SK-MEL-5 (cell line): ENCODE measurements around the gene ZNF207. TPM values are rescaled to one million over a fixed set of nuclear protein-coding genes. Genes with fewer than 3 reads are reported as not detected.
"Not testable (repeated sequence)": the region's sequence is repeated elsewhere in the genome, so short reads cannot be mapped to it uniquely, and the experiment has no call there.

Experiments used
- DNase-seq: peaks from one replicate; pipeline ENCODE4 v3.0.0-alpha.2; 2016; ENCODE audit warnings: low read depth, low spot score
- in situ Hi-C: cut with HindIII; loops from 2 replicates; pipeline ENCODE4 v1.10.0; 2016; ENCODE audit warnings: low sequenced_read_pairs, high pct_unique_total_duplicates, low pct_unique_long_range_greater_than_20kb
- total RNA-seq: library from RNA; depleted of rRNA; stranded (reverse); fragments of >200 nt; shearing (Covaris generic); gene quantifications from 2 replicates; pipeline ENCODE4 v1.2.3, GENCODE V29; 2014

Gene ZNF207
- total RNA-seq, 1 experiment from 2014 or later, result 164 TPM

DNA sequence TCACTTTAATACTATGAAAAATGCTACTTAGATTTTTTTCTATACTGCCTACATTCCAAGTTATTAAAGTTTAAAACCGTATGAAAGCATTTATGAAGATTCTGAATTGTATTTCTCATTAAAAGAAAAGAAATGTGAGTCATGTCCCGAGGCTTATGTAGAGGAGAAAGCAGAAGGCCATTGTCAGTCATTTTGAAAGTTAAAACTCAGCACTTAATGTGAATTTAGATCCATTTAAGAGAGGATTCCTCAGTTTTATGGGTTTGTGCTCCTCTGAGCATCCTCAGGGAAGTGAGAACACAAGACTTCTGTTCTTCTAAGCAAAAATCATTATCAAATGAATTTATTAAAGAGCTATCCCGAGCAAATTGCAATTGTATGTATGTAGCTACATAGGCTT, 19.8 kb upstream of the ZNF207 start:
- in situ Hi-C loops, result no loop called here
- no peak for DNase-seq

DNA sequence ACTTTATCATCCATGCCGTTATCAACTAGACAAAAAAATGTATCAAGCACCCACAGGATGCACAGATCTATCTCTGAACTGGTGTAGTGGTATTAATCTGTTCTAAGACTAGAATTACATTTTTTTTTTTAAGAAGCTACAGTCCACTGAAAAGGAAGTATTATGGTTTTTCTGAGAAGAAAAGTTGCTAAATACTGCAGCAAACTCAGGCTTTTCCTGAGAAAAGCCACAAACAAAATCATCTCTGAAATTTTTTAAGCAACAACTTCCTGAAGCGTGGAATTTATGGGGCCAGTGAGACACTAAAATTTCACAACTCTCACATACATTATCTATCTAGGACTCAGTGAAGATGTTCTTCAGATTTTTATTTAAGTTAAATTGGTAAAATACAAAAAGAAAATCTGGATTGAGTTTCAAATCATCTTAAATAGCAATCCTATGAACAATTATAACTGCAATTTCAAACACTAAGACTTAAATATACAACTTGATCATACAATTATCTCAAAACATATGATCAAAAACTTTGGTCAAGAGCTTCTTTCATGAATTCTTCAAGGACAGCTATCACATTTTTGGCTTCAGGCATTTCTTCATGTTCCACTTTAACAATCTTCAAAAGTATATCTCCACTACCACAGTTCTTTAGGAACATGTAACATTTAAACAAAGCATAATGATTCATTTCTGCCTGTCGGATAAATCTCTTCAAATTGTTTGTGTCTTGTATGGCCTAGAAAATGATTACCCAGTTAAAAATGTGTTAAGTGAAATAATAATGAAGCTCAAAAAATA, 18.5 kb upstream of the ZNF207 start:
- in situ Hi-C loops, result no loop called here

DNA sequence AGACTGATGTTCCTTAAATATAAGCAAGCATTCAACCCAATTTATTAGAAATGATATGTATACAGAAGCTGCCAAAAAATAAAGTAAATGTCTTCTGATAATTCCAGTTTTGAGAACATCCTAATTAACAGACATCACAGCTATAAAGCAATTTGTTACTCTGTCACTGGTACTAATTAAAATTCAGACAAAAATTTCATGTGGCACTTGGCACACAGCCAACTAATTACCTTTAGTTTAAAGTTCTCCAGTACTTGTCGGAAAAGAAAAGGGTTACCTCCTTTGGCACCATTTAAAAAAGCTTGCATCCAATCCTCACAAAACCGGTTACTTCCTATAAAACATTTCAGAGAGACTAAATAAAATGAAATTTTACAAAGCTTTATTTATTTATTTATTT, 16.8 kb upstream of the ZNF207 start:
- in situ Hi-C loops, result no loop called here
- DNase-seq, result no peak

More for the DNA sequence above, 18.5 kb upstream of the ZNF207 start:
- peak; percentile 74 for DNase-seq

DNA sequence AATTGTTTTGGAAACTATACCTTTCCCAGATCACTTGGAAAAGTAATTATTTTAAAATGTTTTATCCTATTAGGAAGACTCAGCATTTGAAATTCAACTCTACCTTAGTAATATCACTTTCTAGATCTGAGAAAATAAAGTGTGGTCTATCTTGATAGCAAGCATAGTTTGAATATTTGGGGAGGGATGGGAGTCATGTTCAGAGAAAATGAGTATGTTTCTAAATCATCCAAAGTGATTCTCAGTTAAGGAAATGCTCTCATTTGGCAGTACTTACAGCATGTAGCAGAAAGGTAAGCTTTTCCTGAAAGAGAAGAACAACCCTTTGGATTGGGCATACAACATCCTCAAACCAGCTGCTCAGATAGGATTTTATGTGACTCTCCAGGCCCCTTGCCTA, 14.9 kb upstream of the ZNF207 start:
- in situ Hi-C loops, result no loop called here
- no peak for DNase-seq

DNA sequence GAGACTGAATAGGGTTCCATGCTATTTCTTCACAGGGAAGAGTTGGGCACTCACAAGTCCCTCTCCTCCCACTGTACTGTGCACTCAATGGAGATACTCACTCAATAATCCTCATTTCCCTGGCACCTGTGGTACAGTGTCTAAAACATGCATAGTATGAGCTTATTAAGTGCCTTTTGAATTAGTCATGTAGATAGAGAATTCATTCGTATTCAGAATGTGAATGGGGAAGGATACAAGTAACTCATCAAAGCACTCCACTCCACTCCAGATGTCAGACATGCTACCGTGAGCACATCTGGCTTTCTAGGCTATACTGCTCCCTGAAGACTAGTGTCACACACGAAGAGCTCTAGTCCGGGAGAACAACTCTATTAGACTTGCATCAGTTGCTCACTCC, 14.3 kb upstream of the ZNF207 start:
- in situ Hi-C loops, result no loop called here
- DNase-seq, result no peak

DNA sequence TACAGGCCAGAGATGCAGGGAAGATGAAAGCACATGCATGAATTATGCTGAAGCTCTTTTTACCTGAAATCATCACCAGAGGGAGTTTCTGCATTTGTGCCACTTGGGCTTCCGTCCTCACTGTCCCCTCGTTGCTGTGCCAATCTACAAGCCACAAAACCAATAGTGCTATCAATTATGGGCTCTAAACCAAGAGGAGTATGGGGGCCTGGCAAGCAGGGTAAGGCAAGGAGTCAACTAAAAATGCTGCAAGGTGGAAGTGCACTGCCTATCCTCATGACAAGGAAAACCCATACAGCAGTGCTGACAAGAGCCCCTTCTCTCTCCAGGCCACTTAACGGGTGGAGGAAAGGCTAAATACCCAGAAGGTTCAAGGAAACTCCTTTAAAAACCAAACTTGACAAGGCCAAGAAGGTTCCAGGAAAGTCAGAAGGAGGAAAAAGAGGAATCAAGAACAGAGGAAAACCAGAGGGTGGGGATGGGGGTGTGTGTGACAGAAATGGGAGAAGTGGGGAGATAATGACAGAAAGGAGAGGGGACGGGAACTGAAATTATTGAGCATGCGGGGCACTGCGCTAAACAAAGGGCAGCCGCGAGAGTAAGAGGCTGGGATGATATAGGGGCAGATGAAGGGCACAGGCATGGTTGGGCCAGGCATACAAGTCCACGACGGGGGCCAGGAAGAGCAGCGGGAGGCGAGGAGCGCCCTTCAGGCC, 8.7 kb upstream of the ZNF207 start:
- in situ Hi-C loops, result no loop called here
- DNase-seq, result no peak

DNA sequence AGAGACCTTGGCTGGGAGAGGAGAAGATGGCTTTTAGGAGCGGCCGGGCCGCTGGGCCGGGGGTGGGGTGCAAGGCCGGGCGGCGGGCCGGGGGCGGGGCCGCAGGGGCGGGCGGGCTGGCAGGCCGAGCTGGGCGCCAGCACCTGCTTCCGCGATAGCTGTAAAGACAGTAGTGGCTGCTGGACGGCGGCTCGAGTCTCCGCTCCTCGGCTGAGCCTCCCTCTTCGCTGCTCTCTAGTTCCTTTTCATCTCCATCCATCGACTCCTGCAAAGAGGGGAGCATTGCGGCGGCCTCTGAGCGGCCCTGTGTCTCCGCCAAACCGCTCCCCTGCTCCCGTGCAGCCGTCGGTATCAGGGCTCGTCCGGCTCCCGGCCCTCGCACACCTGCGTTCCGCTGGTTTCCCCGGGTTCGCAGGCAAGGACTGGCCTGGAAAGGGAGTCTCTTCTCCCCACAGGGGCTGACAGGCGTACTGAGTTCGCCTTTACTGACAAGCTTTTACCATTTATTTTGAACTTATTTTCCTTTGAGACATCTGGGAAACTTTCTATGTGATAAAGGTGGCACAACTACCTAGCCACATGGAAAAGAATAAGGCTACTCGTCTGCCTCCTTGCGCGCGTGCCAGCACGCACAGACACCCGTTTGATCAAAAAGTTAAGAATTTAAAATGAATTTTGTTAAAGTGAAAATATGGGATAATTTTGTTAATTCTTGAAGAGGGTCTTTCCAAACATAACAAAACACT, 7.9 kb upstream of the ZNF207 start, which contains the start of gene C17orf75:
Gene C17orf75, minus strand, starts transcription at position 317 of the 746 bp plus-strand sequence. Its CDS starts 34 bp downstream, at position 283.
- peak; percentile 69 for DNase-seq
- in situ Hi-C loops, result no loop called here

DNA sequence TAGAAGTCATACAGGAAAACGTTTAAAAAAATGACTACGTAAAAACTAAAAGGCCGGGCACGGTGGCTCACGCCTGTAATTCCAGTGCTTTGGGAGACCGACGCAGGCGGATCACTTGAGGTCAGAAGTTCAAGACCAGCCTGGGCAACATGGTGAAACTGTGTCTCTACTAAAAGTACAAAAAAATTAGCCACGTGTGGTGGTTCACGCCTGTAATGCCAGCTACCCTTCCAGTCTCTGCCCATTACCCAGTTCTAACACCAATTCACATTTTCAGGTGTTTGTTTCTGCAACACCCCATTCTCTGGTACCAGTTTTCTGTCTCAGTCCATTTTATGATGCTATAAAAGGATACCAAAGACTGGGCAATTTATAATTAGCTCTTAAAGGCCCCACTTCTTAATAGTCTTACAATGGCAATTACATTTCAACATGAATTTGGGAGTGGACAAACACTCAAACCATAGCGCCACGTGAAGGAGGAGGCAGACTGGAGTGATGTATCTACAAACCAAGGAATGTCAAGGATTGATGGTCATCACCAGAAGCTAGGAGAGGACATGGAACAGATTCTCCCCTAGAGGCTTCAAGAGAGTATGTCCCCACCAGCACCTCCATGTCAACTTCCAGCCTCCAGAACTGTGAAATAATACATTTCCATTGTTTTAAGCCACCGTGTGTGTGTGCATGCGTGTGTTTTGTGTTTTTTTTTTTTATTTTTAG, 7.2 kb upstream of the ZNF207 start:
- in situ Hi-C loops, result no loop called here
- no peak for DNase-seq

DNA sequence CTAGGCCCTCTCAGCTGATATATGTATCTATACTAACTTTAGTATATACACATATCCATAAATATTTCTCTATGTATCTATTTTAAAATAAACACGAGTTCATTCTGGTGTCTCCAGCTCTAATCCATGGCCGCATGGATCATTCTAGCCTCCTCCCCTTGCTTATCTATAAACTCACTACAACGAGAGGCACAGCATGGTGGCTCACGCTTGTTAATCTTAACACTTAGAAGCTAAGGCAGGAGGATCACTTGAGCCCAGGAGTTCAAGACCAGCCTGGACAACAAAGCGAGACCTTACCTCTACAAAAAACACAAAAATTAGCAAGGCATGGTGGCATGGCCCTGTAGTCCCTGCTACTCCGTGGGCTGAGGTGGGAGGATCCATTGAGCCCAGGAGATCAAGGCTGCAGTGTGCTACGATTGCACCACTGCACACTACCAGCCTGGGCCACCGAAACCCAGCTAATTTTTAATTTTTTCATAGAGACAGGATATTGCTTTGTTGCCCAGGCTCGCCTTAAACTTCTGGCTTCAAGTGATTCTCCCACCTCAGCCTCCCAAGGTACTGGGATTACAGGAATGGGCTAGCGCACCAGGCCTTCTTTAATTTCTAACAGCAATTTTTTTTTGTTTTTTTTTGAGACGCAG, 3.9 kb upstream of the ZNF207 start:
- DNase-seq, result no peak
- in situ Hi-C loops, result no loop called here

DNA sequence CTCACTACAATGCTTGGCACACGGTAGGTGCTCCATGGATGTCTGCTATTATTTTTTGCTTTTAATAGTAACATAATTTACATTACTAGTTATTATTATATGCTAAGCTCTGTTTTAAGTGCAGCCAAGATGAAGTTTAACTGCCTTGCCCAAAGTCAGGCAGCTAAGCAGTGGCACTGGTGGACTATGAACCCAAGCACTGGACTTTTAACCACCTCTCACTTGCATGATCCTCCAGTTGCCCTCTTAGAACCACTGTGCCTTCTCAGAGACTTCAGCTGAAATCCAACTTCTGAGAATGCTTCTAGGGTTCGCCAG, 1.5 kb upstream of the ZNF207 start:
- no peak for DNase-seq
- in situ Hi-C loops, result no loop called here

DNA sequence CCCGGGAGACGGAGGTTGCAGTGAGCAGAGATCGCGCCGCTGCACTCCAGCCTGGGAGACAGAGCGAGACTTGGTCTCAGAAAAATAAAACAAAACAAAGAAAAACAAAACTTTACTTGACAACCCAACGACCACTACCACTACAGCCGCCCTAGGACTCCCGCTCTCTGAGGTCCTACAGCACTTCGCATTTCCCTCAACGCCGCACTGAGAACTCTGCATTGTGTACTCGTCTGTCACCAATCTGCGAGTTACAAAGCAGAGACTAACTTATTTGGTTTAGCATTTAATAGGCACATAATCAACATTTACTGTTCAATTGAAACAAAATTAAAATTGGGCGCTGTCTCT, 479 bp upstream of the ZNF207 start:
- in situ Hi-C loops, result no loop called here
- DNase-seq, result no peak

DNA sequence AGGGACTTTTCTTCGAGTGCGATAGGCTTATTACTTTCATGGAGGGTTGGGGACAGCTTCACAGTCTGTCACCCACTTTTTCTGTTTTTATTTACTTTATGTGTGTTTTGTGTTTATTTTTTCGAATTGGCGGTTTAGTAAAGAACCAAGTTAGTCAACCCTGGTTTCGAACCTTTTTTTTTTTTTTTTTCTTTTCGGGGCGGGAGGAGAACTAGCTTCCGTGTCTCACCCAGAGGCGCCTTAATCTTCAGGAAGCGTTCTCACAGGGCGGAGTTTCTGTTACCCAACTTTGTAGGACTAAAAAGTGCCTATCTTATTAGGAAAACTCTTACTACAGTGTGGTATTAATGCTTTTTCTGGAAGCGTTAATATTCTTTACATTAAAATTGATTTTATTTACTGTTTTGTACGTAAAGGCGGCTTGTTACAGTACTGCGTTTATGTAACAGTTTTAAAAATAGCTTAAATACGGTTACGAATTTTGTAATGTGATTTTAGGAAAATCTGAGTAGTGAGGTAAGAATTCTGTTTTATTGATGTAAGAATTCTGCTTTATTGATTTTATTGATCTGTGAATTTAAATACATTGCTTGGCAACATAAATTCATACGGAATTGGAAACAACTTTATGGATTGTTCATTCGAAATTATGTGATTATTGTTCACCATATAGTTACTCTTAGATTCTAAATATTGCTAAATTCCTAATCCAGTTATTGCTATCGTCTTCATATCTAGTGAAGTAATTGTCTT, 885 bp downstream of the ZNF207 start:
- peak; percentile 69 for DNase-seq
- in situ Hi-C loops, result no loop called here

DNA sequence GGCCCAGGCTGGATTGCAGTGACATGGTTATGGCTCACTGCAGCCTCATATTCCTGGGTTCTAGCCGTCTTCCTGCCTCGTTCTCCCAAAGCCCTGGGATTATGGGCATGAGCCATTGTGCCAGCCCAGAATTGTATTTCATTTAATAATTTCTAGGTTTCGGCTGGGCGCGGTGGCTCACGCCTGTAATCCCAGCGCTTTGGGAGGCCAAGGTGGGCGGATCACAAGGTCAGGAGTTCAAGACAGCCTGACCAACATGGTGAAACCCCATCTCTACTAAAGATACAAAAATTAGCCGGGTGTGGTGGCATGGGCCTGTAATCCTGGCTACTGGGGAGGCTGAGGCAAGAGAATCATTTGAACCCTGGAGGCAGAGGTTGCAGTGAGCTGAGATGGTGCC, 2.8 kb downstream of the ZNF207 start:
- in situ Hi-C loops, DNase-seq: not testable (repeated sequence)

DNA sequence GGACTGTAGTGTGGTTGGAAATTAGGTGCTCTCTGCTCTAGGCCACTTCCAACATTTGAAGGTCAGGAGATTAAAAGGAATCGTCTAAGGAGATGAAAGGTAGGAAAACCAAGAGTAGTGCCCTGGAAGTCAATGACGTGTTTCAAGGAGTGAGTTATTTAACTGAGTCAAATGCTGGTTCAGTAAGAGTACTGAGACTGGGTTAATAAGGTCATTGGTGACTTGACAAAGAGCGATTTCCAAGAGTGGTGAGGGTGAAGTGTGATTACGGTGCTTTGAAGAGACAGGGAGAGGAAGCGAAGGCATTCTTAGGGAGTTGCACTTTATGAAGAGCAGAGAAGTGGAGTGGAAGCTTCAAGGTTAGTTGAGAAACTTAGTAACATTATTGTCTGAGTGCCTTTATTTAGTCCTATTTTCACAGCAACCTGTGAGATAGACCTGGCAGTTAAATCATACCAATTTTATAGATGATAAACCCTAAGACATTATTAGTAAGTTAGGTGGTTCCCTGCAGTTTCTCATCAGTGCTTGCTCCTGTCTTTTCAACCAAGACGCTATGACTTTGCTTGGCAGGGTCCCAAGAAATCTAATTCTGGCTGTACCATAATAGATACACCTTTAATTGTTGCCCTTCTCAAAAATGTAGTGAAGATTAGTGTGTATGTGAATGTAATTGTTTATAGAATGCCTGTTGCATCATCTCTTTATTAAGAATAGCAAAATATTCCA, 5.9 kb downstream of the ZNF207 start:
- no peak for DNase-seq
- in situ Hi-C loops, result no loop called here

DNA sequence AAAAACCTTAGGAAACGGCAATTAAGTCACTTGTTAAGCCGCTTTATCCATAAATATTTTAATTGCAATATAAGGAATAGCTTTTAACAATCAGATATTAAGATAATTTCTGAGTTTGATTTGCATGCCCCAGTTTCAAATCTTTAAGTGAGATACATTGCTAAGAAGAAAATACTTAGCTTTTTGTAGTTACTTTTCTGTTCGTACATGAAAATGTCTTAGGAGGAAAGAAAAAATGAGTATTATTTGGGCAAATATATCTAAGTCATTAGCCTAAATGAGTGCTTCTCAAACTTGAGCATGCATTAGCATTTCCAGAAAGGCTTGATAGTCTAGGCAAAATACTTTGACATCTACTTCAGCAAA, 6.4 kb downstream of the ZNF207 start:
- no peak for DNase-seq
- in situ Hi-C loops, result no loop called here

DNA sequence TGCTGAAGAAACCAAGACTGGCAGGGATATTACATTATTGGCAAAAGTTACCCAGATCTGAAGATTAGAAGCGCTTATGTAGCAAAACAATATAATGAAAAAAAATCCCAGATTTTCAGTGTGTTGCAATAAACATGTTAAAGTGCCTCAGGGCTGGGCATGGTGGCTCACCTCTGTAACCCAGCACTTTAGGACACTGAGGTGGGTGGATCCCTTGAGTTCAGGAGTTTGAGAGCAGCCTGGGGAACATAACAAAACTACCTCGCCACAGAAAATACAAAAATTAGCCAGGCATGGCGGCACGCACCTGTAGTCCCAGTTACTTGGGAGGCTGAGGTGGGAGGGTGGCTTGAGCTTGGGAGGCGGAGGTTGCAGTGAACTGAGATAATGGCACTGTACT, 6.8 kb downstream of the ZNF207 start:
- no peak for DNase-seq
- in situ Hi-C loops, result no loop called here
